ENCODE data around the gene TPRA1. TPM values are rescaled to one million over a fixed set of nuclear protein-coding genes. Genes with fewer than 3 reads are reported as not detected.

TPRA1 gene
- total RNA-seq, 1 donor from 2014 or later, result 24.6 TPM

GRCh38 chr3:127629467-127630403 is 39.2 kb upstream of the TPRA1 start:
- H3K36me3 Mint-ChIP-seq (ENCODE audit: low read depth, unreplicated experiment), result peaks cover 6% of the 10 kb centered on the region
- Histone ChIP-seq H3K9ac (ENCODE audit: low read length) (peak overlapping the region; percentile 48), H3K79me2 (ENCODE audit: insufficient read depth, low read length) (no peaks in the 10 kb centered on the region), H3K27ac (ENCODE audit: low read depth, low read length) (no peak overlapping the region), H3K4me3 (ENCODE audit: insufficient read depth, low read depth, low read length) (peak overlapping the region; percentile 62), H3K27me3 (ENCODE audit: insufficient read depth, low read length) (peaks cover 34% of the 10 kb centered on the region), H3K36me3 (ENCODE audit: insufficient read depth, low read length) (no peaks in the 10 kb centered on the region), H3K4me2 (ENCODE audit: low read length) (peak overlapping the region; percentile 91), H2AFZ (ENCODE audit: low read depth, low read length) (peak overlapping the region; percentile 73), H4K20me1 (ENCODE audit: insufficient read depth, low read length) (no peaks in the 10 kb centered on the region), H3K9me3 (ENCODE audit: insufficient read depth, low read depth, low read length) (no peaks in the 10 kb centered on the region), H3K4me1 (ENCODE audit: insufficient read depth, low read length) (peaks cover 9% of the 10 kb centered on the region)
- DNase-seq (ENCODE audit: low read depth) (no peak), FAIRE-seq (no peak)
- TF ChIP-seq EZH2 (IDR thresholded peaks at IDR 0.05; ENCODE audit: insufficient read depth, low read length), result peak; percentile 42
- TF ChIP-seq CTCF (IDR thresholded peaks at IDR 0.05; ENCODE audit: insufficient read depth, low read depth, low read length), result no peak
- H3K4me3 Mint-ChIP-seq (ENCODE audit: unreplicated experiment), result peak overlapping the region; percentile 83
- peaks cover 5% of the 10 kb centered on the region for H3K4me1 Mint-ChIP-seq (ENCODE audit: low read depth, unreplicated experiment)
- peak overlapping the region; percentile 10 for H3K27ac Mint-ChIP-seq (ENCODE audit: unreplicated experiment)
- peaks cover 48% of the 10 kb centered on the region for H3K27me3 Mint-ChIP-seq (ENCODE audit: low read depth, unreplicated experiment)
- peaks cover 2% of the 10 kb centered on the region for H3K9me3 Mint-ChIP-seq (ENCODE audit: unreplicated experiment)

- Histone ChIP-seq H3K9ac (ENCODE audit: low read length) (peak within 1 kb of the TSS; percentile 48), H4K20me1 (ENCODE audit: insufficient read depth, low read length) (no peaks in the 10 kb centered on the region), H3K79me2 (ENCODE audit: insufficient read depth, low read length) (no peaks in the 10 kb centered on the region), H3K36me3 (ENCODE audit: insufficient read depth, low read length) (no peaks in the 10 kb centered on the region), H2AFZ (ENCODE audit: low read depth, low read length) (peak within 1 kb of the TSS; percentile 73), H3K4me1 (ENCODE audit: insufficient read depth, low read length) (peaks cover 9% of the 10 kb centered on the region), H3K9me3 (ENCODE audit: insufficient read depth, low read depth, low read length) (no peaks in the 10 kb centered on the region), H3K27me3 (ENCODE audit: insufficient read depth, low read length) (peaks cover 34% of the 10 kb centered on the region), H3K4me2 (ENCODE audit: low read length) (peak within 1 kb of the TSS; percentile 91), H3K4me3 (ENCODE audit: insufficient read depth, low read depth, low read length) (peak within 1 kb of the TSS; percentile 62), H3K27ac (ENCODE audit: low read depth, low read length) (no peak within 1 kb of the TSS)
- peak within 1 kb of the TSS; percentile 87 for H3K4me3 Mint-ChIP-seq (ENCODE audit: unreplicated experiment)
- no peak for FAIRE-seq
- peaks cover 2% of the 10 kb centered on the region for H3K9me3 Mint-ChIP-seq (ENCODE audit: unreplicated experiment)
- peaks cover 5% of the 10 kb centered on the region for H3K4me1 Mint-ChIP-seq (ENCODE audit: low read depth, unreplicated experiment)
- peaks cover 6% of the 10 kb centered on the region for H3K36me3 Mint-ChIP-seq (ENCODE audit: low read depth, unreplicated experiment)
- H3K27me3 Mint-ChIP-seq (ENCODE audit: low read depth, unreplicated experiment), result peaks cover 48% of the 10 kb centered on the region
- no peak for TF ChIP-seq CTCF (IDR thresholded peaks at IDR 0.05; ENCODE audit: insufficient read depth, low read depth, low read length)
- TF ChIP-seq EZH2 (IDR thresholded peaks at IDR 0.05; ENCODE audit: insufficient read depth, low read length), result no peak
- peak; percentile 48 for DNase-seq (ENCODE audit: low read depth)
- peak within 1 kb of the TSS; percentile 41 for H3K27ac Mint-ChIP-seq (ENCODE audit: unreplicated experiment)
Observed at GRCh38 chr3:127628788-127629466, 38.4 kb upstream of the TPRA1 start, which contains the start of gene PODXL2. PODXL2 (plus strand) TSS chr3:127629185; CDS start chr3:127629220, 35 bp downstream.

Measured in astrocyte (in vitro differentiated cells and primary cell).